Measurements from ENCODE around the gene IPO4.
A peak's percentile ranks its signal among the peaks of the same experiment; 100 is the strongest.

Gene IPO4

DNA sequence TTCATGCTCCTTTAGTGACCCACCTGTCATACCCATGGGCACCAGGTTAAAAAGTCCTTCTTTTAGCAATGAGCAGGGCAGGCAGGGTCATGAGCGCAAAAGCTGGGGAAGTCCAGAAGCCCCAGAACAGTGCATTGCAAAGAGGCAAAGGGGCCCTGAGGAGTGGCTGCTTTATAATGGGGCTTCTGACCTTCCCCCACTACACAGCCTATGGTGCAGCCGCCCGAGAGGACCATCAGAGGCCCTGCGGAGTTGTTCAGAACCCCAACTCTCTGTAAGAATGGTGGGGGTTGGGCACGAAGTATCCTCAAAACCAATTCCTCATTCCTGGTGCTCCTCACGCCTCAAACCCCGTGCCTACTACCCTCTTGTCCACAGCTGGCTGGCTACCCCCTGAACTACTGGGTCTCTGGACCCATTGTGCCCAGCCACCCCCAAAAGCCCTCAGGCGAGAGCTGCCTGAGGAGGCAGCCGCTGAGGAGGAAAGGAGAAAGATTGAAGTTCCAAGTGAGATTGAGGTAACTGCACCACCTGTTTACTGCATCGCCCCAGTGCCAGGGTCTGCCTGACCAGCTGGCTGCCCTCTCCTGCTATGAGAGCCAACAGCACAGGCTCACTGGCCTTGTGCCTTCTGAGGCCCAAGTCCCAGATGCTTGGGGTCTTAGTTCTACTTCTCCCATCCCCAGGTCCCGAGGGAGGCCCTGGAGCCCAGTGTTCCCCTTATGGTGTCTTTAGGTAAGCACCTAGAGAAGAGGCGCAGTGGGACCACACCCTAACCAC lies 10.0 kb downstream of the IPO4 start:
- H3K9me3 Mint-ChIP-seq: no peaks in the 10 kb centered on the region
- H3K36me3 Mint-ChIP-seq (ENCODE audit: low read depth): peaks cover 52% of the 10 kb centered on the region
- H3K27ac Mint-ChIP-seq: no peak overlapping the region
- no peak overlapping the region for H3K4me3 Mint-ChIP-seq
- H3K27me3 Mint-ChIP-seq (ENCODE audit: low read depth): no peaks in the 10 kb centered on the region
- no peaks in the 10 kb centered on the region for H3K4me1 Mint-ChIP-seq (ENCODE audit: low read depth)

DNA sequence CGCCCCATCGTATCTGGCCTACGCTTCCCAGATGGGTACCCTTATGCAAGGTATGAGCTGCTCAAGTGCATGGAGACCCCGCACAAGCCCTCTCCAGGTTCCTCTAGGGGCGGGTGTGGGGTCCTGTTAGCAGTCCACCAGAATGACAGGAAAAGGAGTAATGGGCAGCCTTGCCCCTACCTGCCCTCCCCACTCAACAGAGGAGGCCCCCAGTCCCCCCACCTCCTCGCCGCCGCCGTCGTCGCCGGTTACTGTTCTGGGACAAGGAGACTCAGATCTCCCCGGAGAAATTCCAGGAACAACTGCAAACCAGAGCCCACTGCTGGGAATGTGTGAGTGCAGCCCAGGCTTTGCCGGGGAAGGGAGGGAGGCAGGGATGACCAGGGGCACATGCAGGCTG lies 10.7 kb downstream of the IPO4 start:
- peaks cover 57% of the 10 kb centered on the region for H3K36me3 Mint-ChIP-seq (ENCODE audit: low read depth)
- H3K27ac Mint-ChIP-seq: no peak overlapping the region
- no peaks in the 10 kb centered on the region for H3K27me3 Mint-ChIP-seq (ENCODE audit: low read depth)
- H3K4me3 Mint-ChIP-seq: no peak overlapping the region
- H3K9me3 Mint-ChIP-seq: no peaks in the 10 kb centered on the region
- H3K4me1 Mint-ChIP-seq (ENCODE audit: low read depth): peaks cover under 1% of the 10 kb centered on the region

DNA sequence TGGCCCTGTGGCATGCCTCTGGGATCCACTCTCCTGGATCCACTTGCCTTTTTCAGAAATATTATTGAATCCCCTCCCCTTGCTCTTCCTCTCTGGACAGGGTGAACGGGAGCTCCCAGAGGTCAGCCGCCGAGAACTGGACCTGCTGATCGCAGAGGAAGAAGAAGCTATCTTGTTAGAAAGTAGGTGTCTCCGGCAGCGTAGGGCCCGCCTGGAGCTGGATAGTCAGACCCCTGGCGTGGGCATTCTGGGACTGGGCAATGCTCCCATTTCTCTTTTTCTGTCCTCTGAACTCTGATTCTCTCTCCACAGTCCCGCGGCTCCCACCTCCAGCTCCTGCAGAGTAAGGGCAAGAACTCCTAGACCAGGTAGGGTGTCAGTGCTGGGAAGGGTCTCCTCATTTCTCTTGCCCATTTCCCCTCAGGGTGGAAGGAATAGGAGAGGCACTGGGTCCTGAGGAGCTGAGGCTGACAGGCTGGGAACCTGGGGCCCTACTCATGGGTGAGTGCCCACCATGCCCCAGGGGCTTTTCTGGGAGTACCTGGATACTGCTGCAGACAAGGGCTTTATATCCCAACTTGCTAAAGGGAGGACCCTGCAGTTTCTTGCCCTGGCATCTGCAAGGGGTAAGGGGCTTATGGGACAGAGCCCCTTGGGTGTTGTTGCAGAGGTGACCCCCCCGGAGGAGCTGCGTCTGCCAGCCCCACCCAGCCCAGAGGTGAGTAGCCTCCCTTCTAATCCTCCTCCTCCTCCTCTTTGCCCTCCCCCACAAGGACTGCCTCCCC lies 11.4 kb downstream of the IPO4 start:
- no peak overlapping the region for H3K27ac Mint-ChIP-seq
- H3K9me3 Mint-ChIP-seq: no peaks in the 10 kb centered on the region
- no peak overlapping the region for H3K4me3 Mint-ChIP-seq
- peaks cover 55% of the 10 kb centered on the region for H3K36me3 Mint-ChIP-seq (ENCODE audit: low read depth)
- H3K4me1 Mint-ChIP-seq (ENCODE audit: low read depth): peaks cover 3% of the 10 kb centered on the region
- no peaks in the 10 kb centered on the region for H3K27me3 Mint-ChIP-seq (ENCODE audit: low read depth)

DNA sequence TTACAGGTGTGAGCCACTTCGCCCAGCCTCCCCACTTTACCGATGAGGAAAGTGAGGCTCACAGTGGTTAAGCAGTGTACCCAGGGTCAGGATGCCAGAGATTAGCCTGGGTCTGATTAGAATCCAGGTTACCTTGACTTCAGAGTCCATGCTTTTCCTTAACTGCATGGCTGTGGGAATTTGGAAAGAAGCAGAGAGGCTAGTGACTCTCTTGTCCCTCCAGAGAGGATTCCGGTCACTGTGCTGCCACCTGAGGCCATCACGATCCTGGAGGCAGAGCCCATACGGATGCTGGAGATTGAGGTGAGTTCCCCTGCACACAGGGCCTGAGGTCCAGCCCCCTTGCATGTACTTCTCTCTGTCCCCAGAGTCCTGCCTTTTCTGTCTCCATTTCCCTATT lies 12.0 kb downstream of the IPO4 start:
- H3K36me3 Mint-ChIP-seq (ENCODE audit: low read depth): peaks cover 54% of the 10 kb centered on the region

DNA sequence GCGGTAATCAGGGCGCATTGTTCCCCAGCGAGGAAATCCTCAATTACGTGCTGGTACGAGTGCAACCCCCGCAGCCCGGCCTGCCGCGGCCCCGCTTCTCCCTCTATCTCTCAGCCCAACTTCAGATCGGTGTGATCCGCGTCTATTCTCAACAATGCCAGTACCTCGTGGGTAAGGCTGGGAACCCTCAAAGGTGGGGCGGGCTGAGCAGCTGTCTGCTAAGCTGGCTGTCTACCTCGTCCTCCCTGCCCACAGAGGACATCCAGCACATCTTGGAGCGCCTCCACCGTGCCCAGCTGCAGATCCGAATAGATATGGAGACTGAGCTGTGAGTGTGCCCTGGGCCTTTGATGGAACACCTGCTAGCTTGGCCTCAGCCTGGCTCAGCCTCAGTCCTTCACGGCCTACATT lies 15.7 kb downstream of the IPO4 start:
- Mint-ChIP-seq H3K4me1 (ENCODE audit: low read depth) (peaks cover 19% of the 10 kb centered on the region), H3K9me3 (no peaks in the 10 kb centered on the region), H3K27ac (peak overlapping the region; percentile 34), H3K27me3 (ENCODE audit: low read depth) (no peaks in the 10 kb centered on the region), H3K4me3 (no peak overlapping the region), H3K36me3 (ENCODE audit: low read depth) (peaks cover 44% of the 10 kb centered on the region)

More for the DNA sequence above, 12.0 kb downstream of the IPO4 start:
- Mint-ChIP-seq H3K27ac (no peak overlapping the region), H3K4me3 (no peak overlapping the region), H3K4me1 (ENCODE audit: low read depth) (peaks cover 4% of the 10 kb centered on the region), H3K27me3 (ENCODE audit: low read depth) (no peaks in the 10 kb centered on the region), H3K9me3 (no peaks in the 10 kb centered on the region)

DNA sequence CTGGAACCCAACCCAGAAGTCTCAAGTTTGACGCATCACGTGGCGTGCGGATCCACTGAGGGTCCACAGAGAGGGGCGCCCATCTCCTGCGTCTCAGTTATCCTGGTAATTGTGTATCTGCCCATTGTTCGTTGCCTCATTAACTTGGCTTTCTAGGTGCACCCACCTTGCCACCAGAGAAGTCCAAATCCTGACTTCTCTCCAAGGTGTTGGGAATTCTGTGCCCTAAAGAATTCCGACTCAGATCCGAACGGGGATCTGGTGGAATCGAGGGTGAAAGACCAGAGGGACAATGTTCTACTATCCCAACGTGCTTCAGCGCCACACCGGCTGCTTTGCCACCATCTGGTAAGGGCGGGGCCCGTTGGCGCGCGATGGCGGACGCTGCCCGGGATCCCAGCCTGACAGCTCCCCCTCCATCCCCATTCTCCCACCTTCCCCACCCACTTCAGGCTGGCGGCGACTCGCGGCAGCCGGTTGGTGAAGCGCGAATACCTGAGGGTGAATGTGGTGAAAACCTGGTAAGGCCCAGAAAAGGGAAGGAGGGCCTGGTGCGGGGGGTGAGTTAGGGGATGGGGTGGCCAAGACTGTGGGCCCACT lies 16.3 kb downstream of the IPO4 start:
- Mint-ChIP-seq H3K4me1 (ENCODE audit: low read depth) (peaks cover 23% of the 10 kb centered on the region), H3K9me3 (no peaks in the 10 kb centered on the region), H3K4me3 (no peak overlapping the region), H3K36me3 (ENCODE audit: low read depth) (peaks cover 46% of the 10 kb centered on the region), H3K27ac (no peak overlapping the region), H3K27me3 (ENCODE audit: low read depth) (no peaks in the 10 kb centered on the region)

DNA sequence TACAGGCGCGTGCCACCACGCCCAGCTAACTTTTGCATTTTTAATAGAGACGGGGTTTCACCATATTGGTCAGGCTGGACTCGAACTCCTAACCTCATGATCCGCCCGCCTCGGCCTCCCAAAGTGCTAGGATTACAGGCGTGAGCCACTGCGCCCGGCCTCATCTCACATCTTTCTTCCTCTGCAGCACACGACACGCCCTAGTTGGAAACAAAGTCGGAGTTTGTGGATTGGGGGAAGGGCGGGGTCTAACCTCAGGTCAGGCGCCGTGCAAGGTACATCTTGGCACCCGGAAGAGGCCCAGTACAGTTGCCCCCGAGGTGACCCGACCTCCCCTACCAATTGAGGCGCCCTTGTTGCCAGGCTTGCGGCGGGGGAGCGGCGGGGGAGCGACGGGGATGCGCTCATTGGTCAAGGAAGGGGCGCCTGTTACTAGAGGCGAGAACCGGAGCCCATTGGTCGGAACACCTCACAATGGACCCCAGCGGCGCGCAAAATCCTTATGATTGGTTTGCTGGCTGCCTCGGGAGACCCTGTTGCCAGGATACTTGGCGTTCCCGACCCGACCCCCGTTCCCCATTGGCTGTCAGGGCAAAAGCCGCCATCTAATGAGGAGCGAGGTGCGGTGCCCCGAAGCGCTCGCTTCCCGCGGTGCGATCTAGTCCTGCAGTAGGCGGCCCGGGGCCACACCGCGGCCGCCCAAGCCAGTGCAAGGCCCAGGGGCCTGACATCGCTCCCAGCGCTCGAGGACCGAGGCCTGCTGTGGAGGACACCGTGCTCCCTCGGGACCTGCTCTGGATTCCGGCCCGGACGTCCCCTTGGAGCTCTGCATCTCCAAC lies 17.0 kb downstream of the IPO4 start, which contains the start of gene REC8:
Gene REC8, plus strand, starts transcription at position 659 of the 839 bp plus-strand sequence. CDS start 473 bp downstream, outside the sequence.
- Mint-ChIP-seq H3K36me3 (ENCODE audit: low read depth) (peaks cover 45% of the 10 kb centered on the region), H3K4me3 (peak within 1 kb of the TSS; percentile 40), H3K4me1 (ENCODE audit: low read depth) (peaks cover 23% of the 10 kb centered on the region), H3K27ac (peak within 1 kb of the TSS; percentile 78), H3K9me3 (no peaks in the 10 kb centered on the region), H3K27me3 (ENCODE audit: low read depth) (no peaks in the 10 kb centered on the region)

DNA sequence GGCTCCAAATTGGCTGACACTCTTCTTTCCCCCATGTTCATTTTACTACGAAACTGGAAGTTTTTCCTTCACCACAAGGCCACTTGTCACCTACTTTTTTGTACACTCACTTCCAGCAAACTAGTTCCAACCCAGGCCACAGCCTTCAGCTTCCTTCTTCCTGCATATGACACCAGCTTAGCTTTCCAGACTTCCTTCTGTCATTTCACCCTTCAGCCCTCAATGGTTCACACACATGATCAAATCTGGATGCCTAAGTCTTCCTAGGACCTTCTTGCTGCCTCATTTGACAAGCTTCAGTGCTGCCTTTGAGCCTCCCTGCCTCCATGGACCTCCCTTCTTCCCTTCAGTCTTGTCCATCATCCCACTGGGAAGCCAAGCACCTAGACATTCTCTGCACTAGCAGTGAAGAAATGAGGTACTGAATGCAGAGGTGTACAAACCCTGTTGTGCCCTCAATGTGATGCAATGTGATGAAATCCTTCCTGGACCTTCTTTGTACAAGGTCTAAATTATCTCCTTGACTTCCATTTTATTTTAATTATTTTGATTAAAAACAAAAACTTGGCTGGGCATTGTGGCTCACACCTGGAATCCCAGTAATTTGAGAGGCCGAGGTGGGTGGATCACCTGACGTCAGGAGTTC lies 21.0 kb downstream of the IPO4 start:
- Mint-ChIP-seq H3K4me3 (no peak overlapping the region), H3K9me3 (no peaks in the 10 kb centered on the region), H3K27me3 (ENCODE audit: low read depth) (no peaks in the 10 kb centered on the region), H3K27ac (peak overlapping the region; percentile 17), H3K36me3 (ENCODE audit: low read depth) (peaks cover 63% of the 10 kb centered on the region), H3K4me1 (ENCODE audit: low read depth) (peaks cover 44% of the 10 kb centered on the region)

DNA sequence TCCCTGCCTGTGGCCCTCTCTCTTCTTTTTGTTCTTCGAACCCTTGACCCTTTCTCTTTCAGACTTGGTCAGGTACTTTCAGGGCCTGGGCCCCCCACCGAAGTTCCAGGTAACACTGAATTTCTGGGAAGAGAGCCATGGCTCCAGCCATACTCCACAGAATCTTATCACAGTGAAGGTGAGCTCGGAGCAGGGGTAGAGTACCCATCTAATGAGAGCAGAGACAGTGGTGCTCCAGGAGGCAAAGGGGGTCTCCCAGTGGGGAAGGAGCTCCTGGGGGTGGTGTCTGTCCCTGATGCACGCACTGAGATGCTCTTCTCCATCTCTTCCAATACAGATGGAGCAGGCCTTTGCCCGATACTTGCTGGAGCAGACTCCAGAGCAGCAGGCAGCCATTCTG lies 22.8 kb downstream of the IPO4 start:
- peaks cover 46% of the 10 kb centered on the region for H3K4me1 Mint-ChIP-seq (ENCODE audit: low read depth)
- H3K4me3 Mint-ChIP-seq: no peak overlapping the region
- no peak overlapping the region for H3K27ac Mint-ChIP-seq

DNA sequence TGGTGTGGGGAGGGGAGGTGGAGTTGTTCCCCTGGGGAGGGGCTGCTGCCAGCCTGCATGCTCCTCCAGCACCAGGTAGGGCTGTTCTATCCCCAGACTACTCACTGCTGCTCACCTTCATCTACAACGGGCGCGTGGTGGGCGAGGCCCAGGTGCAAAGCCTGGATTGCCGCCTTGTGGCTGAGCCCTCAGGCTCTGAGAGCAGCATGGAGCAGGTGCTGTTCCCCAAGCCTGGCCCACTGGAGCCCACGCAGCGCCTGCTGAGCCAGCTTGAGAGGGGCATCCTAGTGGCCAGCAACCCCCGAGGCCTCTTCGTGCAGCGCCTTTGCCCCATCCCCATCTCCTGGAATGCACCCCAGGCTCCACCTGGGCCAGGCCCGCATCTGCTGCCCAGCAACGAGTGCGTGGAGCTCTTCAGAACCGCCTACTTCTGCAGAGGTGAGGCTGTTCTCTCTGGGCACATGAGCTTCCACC lies 24.1 kb downstream of the IPO4 start:
- Mint-ChIP-seq H3K27ac (peak overlapping the region; percentile 78), H3K9me3 (no peaks in the 10 kb centered on the region), H3K36me3 (ENCODE audit: low read depth) (peaks cover 78% of the 10 kb centered on the region), H3K27me3 (ENCODE audit: low read depth) (no peaks in the 10 kb centered on the region), H3K4me3 (peak overlapping the region; percentile 64), H3K4me1 (ENCODE audit: low read depth) (peaks cover 51% of the 10 kb centered on the region)

More for the DNA sequence above, 22.8 kb downstream of the IPO4 start:
- Mint-ChIP-seq H3K36me3 (ENCODE audit: low read depth) (peaks cover 74% of the 10 kb centered on the region), H3K9me3 (no peaks in the 10 kb centered on the region), H3K27me3 (ENCODE audit: low read depth) (no peaks in the 10 kb centered on the region)

DNA sequence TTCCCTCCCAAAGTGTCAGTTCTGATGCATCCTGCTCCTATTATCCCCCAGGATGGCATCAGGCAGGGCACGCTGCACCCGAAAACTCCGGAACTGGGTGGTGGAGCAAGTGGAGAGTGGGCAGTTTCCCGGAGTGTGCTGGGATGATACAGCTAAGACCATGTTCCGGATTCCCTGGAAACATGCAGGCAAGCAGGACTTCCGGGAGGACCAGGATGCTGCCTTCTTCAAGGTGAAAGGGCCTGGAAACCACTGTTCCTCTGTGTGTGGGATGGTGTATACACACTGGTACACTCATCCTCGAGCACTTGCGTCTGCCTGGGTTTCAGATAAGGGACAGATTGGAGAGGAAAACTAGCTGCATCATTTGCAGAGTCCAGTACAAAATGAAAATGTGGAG lies 26.5 kb downstream of the IPO4 start:
- Mint-ChIP-seq H3K4me3 (peak overlapping the region; percentile 97), H3K9me3 (no peaks in the 10 kb centered on the region), H3K4me1 (ENCODE audit: low read depth) (peaks cover 41% of the 10 kb centered on the region), H3K27ac (peak overlapping the region; percentile 99), H3K36me3 (ENCODE audit: low read depth) (peaks cover 82% of the 10 kb centered on the region), H3K27me3 (ENCODE audit: low read depth) (no peaks in the 10 kb centered on the region)

DNA sequence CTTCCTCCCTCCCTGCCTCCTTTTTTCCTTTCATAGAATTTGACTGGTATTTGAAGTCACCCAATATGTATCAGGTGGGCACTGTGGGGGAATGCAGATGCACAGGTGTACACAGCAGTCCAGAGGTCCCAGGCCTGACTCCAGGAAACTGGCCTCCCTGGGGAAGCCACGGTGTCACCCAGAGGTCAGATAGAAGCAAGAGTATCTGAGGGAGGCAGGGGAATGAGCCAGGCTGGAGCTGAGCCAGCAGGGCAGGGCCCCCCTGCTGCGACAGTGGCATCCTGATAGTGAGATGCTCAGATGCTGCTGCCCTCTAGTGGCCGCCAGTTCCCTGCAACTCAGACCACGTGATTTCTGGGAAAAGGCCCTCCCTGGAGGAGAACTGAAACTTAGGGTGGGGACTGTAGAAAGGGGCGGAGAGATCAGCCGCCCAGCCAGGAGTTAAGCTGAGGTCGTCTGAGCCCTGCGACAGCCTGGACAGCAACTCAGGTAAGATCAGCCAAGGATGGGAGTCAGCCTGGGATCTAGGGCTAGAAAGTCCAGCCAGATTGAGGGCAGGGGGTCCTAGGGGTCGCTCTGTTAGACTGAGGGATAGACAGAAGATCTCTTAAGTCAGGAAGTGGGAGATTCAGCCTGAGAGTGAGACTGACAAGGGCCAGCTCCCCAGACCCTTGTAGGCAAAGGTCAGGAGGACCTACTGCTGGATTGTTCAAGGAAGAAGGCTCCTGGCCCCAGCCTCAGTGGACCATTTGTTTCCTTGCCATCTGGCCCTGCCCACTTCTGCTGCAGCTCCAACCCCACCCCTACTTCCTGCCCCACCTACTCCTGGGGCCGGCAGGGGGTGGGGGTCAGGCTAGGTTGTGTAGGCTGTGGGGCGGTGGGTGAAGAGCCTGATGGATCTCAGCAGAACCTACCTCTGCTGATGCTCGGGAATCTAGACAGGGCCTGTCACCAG lies 27.5 kb downstream of the IPO4 start, which contains the start of gene IRF9:
Gene IRF9, plus strand, starts transcription at position 416 of the 955 bp plus-strand sequence. CDS start 880 bp downstream, outside the sequence.
- H3K27ac Mint-ChIP-seq: peak within 1 kb of the TSS; percentile 99
- H3K4me1 Mint-ChIP-seq (ENCODE audit: low read depth): peaks cover 42% of the 10 kb centered on the region
- H3K36me3 Mint-ChIP-seq (ENCODE audit: low read depth): peaks cover 80% of the 10 kb centered on the region
- no peaks in the 10 kb centered on the region for H3K27me3 Mint-ChIP-seq (ENCODE audit: low read depth)
- H3K4me3 Mint-ChIP-seq: peak within 1 kb of the TSS; percentile 97
- no peaks in the 10 kb centered on the region for H3K9me3 Mint-ChIP-seq

DNA sequence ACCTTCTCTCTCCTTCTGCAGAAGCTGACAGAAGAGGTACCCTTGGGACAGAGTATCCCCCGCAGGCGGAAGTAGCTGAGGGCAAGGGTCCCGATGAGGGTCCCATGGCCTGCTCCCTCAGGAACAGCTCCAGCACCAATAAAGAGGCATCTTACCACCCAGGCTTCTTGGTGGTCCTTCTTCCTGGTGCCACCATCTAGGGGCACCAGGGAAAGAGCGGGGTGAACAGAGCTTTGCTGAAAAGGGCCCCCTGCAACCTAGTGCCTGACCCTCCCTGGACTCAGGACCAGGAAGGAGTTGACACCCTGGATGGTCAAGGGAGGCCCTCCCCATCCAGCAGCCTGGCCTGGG lies 28.1 kb downstream of the IPO4 start:
- Mint-ChIP-seq H3K27me3 (ENCODE audit: low read depth) (no peaks in the 10 kb centered on the region), H3K27ac (peak overlapping the region; percentile 99), H3K4me1 (ENCODE audit: low read depth) (peaks cover 39% of the 10 kb centered on the region), H3K36me3 (ENCODE audit: low read depth) (peaks cover 80% of the 10 kb centered on the region), H3K9me3 (no peaks in the 10 kb centered on the region), H3K4me3 (peak overlapping the region; percentile 97)
